Left lung (tissue), 10 donors: ENCODE results near the gene TNFSF13B. TPM values are rescaled to one million over a fixed set of nuclear protein-coding genes. Genes with fewer than 3 reads are reported as not detected.

Source experiments
- ATAC-seq: fragments of 200-7000 bp; cut with Tn5 transposase; one replicate; pipeline ENCODE4 v1.9.1; 2020; ENCODE audit warnings: moderate library complexity
- DNase-seq, 4 donors: peaks; one replicate each; pipeline ENCODE4 v3.0.0-alpha.2; 2013 to 2020
- H3K27ac ChIP-seq, 2 donors: fragments of 200-600 bp; sonication (generic) in 1 of 2; one replicate each; pipeline versions ENCODE4 v1.5.0 to v1.8.0; 2020 to 2021
- H3K27me3 ChIP-seq, 2 donors: fragments of 200-600 bp; sonication (generic) in 1 of 2; one replicate each; pipeline versions ENCODE4 v1.5.0 to v1.8.0; 2020 to 2021
- H3K36me3 ChIP-seq, 2 donors: fragments of 200-600 bp; sonication (generic) in 1 of 2; one replicate each; pipeline versions ENCODE4 v1.5.0 to v1.8.0; 2020 to 2021
- H3K4me1 ChIP-seq, 2 donors: fragments of 200-600 bp; one replicate each; pipeline ENCODE4 v1.8.0; 2021
- H3K4me3 ChIP-seq, 2 donors: fragments of 200-600 bp; sonication (generic) in 1 of 2; one replicate each; pipeline versions ENCODE4 v1.5.0 to v1.8.0; 2020 to 2021; ENCODE audit warnings: mild to moderate bottlenecking in 1 of 2
- H3K9me3 ChIP-seq, 2 donors: fragments of 200-600 bp; sonication (generic) in 1 of 2; one replicate each; pipeline versions ENCODE4 v1.5.0 to v1.8.0; 2020 to 2021
- intact Hi-C, 2 donors: fragments of 100-400 bp; cut with DNase I; formaldehyde crosslinking; loops; one replicate each; pipeline versions ENCODE4 v1.11.2 to v1.14.2; 2022
- polyA plus RNA-seq, 6 donors: library from polyadenylated mRNA; unstranded; fragments of 120-200 nt; gene quantifications; one replicate each; pipeline ENCODE4 v1.2.1, GENCODE V29; 2013; ENCODE audit not compliant: insufficient read length in 6 of 6
- total RNA-seq, 2 donors: library from RNA; stranded (reverse); fragmentation: NEBNext Ultra II Directional; extraction: Animal tissue kit (Norgen Biotek cat#: 25700); gene quantifications; one replicate each; pipeline ENCODE4 v1.2.1, GENCODE V29; 2021
- TF ChIP-seq, protein P1 (sequence below), 2 donors: fragments of 200-600 bp; sonication (generic) in 1 of 2; IDR thresholded peaks; one replicate each; pipeline versions ENCODE4 v1.5.0 to v1.8.0; 2021; ENCODE audit warnings: antibody characterized with exemption in 2 of 2
- donor health status: DM: no; HTN: yes; CAD: no.
- donor health status: DM: no; HTN: no; CAD: no.

TNFSF13B gene
- total and polyA plus RNA-seq, 8 donors, result 4.1 to 20.1 (median 7.5) TPM

GRCh38 chr13:108270442-108270841, 924 bp downstream of the TNFSF13B start:
- no peaks in the 10 kb centered on the region for H3K27me3 ChIP-seq
- peak overlapping the region; percentile 34 to 51 for H3K4me3 ChIP-seq
- H3K36me3 ChIP-seq, result no peaks in the 10 kb centered on the region
- H3K9me3 ChIP-seq, result no peaks in the 10 kb centered on the region
- H3K4me1 ChIP-seq, result peaks cover 9 to 51% of the 10 kb centered on the region in 2 donors
- peak overlapping the region; percentile 83 to 96 for H3K27ac ChIP-seq
- no peak for ATAC-seq
- TF ChIP-seq, protein P1, sequence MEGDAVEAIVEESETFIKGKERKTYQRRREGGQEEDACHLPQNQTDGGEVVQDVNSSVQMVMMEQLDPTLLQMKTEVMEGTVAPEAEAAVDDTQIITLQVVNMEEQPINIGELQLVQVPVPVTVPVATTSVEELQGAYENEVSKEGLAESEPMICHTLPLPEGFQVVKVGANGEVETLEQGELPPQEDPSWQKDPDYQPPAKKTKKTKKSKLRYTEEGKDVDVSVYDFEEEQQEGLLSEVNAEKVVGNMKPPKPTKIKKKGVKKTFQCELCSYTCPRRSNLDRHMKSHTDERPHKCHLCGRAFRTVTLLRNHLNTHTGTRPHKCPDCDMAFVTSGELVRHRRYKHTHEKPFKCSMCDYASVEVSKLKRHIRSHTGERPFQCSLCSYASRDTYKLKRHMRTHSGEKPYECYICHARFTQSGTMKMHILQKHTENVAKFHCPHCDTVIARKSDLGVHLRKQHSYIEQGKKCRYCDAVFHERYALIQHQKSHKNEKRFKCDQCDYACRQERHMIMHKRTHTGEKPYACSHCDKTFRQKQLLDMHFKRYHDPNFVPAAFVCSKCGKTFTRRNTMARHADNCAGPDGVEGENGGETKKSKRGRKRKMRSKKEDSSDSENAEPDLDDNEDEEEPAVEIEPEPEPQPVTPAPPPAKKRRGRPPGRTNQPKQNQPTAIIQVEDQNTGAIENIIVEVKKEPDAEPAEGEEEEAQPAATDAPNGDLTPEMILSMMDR (IDR thresholded peaks at IDR 0.05), result no peak
- no peak for DNase-seq
- intact Hi-C loops, result no loop called here

DNA sequence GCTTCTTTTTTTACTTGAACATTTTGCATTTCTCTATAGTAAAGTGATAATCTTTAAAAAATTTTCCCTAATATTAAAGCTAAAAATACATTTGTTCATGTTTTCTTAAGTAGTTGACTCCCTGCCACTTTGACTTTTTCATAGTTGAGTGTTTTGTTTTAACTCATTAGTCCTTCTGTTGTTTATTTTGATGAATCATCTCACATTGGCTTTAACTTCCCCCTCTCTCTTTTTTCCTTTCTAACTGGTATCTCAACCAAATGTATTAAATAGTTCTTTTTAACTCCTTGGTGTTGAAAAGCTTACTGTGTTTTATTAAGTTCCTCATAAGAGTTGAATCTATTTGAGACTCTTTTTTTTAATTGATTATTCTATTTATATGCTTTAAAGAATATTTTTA, 2.8 kb downstream of the TNFSF13B start:
- Histone ChIP-seq H3K36me3 (no peaks in the 10 kb centered on the region), H3K27me3 (no peaks in the 10 kb centered on the region), H3K4me3 (peak overlapping the region in 1 of 2 donors; percentile 1), H3K27ac (no peak overlapping the region), H3K9me3 (no peaks in the 10 kb centered on the region), H3K4me1 (peaks cover 9 to 51% of the 10 kb centered on the region in 2 donors)
- ATAC-seq (no peak), DNase-seq (no peak)
- intact Hi-C loops, result no loop called here
- TF ChIP-seq, protein P1 (IDR thresholded peaks at IDR 0.05), result no peak

DNA sequence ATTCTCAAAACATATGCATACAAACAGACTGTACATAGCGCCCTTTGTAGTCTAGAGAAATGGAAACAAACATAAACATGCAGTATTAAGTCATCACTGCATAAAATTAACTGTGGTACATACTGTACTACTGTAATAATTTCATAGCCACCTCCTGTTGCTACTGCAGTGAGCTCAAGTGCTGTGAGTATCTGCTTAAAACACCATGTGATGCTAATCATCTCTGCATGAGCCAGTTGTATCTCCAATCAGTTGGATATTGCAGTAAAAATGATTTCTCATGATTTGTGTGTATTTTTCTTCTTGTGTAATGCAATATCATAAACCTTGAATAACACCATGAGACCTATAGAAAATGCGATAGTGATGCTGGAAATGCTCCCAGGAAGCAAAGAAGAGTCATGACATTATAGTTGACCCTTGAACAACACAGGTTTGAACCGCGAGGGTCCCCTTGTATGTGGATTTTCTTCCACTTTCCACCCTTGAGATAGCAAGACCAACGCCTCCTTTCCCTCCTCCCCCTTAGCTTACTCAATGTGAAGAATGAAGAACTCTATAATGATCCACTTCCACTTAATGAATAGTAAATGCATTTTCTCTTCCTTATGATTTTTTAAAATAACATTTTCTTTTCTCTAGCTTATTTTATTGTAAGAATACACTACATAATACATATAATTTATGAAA, 4.1 kb downstream of the TNFSF13B start:
- no peaks in the 10 kb centered on the region for H3K27me3 ChIP-seq
- no peaks in the 10 kb centered on the region for H3K9me3 ChIP-seq
- intact Hi-C loops, result no loop called here
- DNase-seq (no peak), ATAC-seq (no peak)
- no peak overlapping the region for H3K4me3 ChIP-seq
- H3K27ac ChIP-seq, result no peak overlapping the region
- TF ChIP-seq, protein P1 (IDR thresholded peaks at IDR 0.05), result no peak
- H3K36me3 ChIP-seq, result no peaks in the 10 kb centered on the region
- peaks cover 9 to 42% of the 10 kb centered on the region in 2 donors for H3K4me1 ChIP-seq

GRCh38 chr13:108274718-108275117, 5.2 kb downstream of the TNFSF13B start:
- no peaks in the 10 kb centered on the region for H3K36me3 ChIP-seq
- ATAC-seq, result no peak
- no peaks in the 10 kb centered on the region for H3K9me3 ChIP-seq
- H3K4me1 ChIP-seq, result peaks cover under 1 to 31% of the 10 kb centered on the region in 2 donors
- intact Hi-C loops, result no loop called here
- no peak overlapping the region for H3K27ac ChIP-seq
- no peak overlapping the region for H3K4me3 ChIP-seq
- H3K27me3 ChIP-seq, result no peaks in the 10 kb centered on the region
- TF ChIP-seq, protein P1 (IDR thresholded peaks at IDR 0.05), result no peak
- DNase-seq, result no peak

- Histone ChIP-seq H3K36me3 (no peaks in the 10 kb centered on the region), H3K27ac (no peak overlapping the region), H3K4me3 (no peak overlapping the region), H3K9me3 (no peaks in the 10 kb centered on the region), H3K27me3 (no peaks in the 10 kb centered on the region), H3K4me1 (peaks cover 0 to 18% of the 10 kb centered on the region in 2 donors)
- DNase-seq, result peak in 2 of 4 donors; percentile 41 to 47
- TF ChIP-seq, protein P1 (IDR thresholded peaks at IDR 0.05), result no peak
- intact Hi-C loops, result no loop called here
- ATAC-seq, result peak; percentile 88
Observed at GRCh38 chr13:108276060-108276459, 6.5 kb downstream of the TNFSF13B start.
